GM19395 (cell line): ENCODE data around the gene KLHL26.

Experiments
- ATAC-seq: cut with Tn5 transposase; IDR thresholded peaks from one replicate; pipeline ENCODE4 v1.9.1; 2021; ENCODE audit warnings: mild to moderate bottlenecking, moderate library complexity; ENCODE audit not compliant: unreplicated experiment

Gene KLHL26

DNA sequence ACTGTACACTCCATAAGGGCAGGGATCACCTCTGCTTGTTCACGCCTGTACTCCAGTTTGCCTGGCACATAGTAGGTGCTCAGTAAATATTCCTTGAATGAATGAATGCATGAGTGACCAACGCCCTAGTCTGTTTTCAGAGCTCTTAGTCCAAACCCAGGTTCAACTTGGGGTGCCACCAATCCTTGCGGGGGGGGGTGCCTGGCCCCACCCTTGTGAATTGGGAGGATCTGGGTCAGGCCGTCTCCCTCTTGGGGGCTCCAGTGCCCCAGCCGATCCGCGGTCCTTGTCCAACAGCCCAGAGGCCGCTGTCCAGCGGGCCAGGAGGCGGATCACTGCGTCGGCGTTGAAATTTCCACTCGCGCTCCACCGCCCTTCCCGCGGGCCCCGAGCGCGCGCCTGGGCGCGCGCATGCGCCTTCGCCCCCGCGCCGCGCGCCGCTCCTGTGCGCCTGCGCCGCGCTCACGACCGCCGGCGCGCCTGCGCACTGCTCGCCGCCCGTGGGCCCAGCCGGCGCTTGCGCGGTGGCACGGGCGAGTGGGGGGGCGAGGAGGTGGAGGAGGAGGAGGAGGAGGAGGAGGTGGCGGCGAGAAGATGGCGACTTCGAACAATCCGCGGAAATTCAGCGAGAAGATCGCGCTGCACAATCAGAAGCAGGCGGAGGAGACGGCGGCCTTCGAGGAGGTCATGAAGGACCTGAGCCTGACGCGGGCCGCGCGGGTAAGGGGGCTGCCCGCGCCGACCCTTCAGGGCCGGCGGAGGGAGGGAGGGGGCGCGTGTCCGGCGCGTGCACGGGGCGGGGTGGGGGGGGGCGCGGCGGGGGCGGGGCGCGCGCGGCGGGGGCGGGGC is 46.5 kb downstream of the KLHL26 start, which contains the start of gene CRTC1:
Gene CRTC1, plus strand, starts transcription at position 572 of the 849 bp plus-strand sequence. Its CDS starts 23 bp downstream, at position 595.
- peak; percentile 52 for ATAC-seq

DNA sequence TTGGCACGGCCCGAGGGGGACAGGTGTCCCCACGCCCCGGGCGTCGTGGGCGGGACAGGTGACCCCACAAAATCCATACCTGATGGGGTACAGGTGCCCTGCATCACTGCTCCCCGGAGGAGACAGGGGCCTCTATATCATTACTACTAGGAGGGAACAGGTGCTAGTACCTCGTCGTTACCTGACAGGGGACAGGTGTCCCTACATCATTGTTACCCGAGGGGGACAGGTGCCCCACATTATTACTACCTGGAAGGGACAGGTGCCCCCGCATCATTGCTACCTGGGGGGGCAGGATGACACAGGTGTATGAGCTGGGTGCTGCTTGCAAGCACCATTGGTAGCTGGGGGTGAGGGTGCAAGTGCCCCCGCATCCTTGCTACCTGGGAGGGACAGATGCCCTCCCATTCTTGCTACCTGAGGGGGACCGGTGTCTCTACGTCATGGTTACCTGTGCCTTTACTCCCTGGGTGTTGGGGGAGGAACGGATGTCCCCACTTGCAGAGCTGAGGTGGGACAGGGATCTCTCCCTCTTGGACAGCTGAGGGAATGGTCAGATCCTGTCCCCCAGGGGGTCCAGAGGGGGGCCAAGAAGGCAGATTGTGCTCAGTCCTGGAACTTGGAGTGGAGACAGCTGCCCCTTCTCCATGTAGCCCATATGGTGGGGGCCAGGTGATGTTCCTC is 47.3 kb downstream of the KLHL26 start:
- no peak for ATAC-seq

GRCh38 chr19:18684642-18684993 is 47.8 kb downstream of the KLHL26 start:
- no peak for ATAC-seq

GRCh38 chr19:18685597-18686190 is 48.9 kb downstream of the KLHL26 start:
- ATAC-seq, result no peak

DNA sequence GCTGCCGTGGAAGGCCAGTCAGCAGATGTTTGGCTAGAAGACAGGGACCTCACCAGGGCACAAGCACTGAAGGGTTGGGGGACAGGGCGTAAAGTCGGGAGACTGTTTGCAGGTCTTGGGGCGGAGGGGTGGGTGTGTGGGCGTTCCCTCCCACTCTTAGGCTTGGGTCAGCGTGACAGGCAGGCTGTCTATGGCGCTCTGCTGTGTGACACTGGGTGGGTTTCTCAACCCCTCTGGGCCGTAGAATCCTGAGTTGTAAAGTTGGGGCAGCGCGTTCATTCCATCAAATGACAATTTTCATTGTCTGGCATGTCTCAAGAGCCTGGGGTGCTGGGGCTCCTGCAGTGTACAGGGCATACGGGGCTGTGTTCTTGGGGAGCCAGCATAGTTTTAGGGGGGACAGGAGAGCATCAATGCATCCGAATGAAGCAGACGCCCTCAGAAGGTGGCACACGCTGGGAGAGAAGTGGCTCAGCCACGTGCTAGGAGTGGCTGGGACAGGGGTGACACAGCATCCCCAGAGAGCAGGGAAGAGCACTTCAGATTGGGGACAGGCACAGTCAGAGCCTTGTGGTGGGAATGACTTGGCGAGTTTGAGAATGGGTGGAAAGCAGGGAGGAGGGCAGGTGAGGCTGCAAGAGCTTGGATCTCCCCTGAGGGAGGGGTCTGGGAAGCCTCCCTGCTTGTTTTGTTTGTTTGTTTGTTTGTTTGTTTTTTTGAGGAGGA is 51.1 kb downstream of the KLHL26 start:
- no peak for ATAC-seq

- ATAC-seq, result no peak
These were observed 59.2 kb downstream of the KLHL26 start for GRCh38 chr19:18696023-18696422.

GRCh38 chr19:18697680-18698079 is 60.9 kb downstream of the KLHL26 start:
- ATAC-seq, result no peak

DNA sequence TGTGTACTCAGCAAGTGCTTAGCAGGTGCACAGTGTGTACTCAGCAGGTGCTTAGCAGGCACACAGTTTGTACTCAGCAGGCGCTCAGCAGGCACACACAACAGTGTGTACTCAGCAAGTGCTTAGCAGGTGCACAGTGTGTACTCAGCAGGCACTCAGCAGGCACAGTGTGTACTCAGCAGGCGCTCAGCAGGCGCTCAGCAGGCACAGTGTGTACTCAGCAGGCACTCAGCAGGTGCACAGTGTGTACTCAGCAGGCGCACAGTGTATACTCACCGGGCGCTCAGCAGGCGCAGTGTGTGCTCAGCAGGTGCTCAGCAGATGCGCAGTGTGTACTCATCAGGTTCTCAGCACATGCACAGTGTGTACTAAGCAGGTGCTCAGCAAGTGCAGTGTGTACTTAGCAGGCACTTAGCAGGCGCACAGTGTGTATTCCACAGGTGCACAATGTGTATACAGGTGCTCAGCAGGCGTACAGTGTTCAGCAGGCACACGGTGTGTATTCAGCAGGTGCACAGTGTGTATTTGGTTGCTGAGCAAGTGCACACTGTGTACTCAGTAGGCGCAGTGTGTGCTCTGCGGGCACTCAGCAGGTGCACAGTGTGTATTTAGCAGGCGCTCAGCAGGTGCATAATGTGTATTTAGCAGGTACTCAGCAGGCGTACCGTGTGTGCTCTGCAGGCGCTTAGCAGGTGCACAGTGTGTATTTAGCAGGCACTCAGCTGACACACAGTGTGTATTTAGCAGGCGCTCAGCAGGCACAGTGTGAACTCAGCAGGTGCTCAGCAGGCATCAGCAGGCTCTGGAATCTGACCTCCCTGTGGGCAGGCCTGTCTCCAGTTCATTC is 61.7 kb downstream of the KLHL26 start:
- ATAC-seq, result no peak

DNA sequence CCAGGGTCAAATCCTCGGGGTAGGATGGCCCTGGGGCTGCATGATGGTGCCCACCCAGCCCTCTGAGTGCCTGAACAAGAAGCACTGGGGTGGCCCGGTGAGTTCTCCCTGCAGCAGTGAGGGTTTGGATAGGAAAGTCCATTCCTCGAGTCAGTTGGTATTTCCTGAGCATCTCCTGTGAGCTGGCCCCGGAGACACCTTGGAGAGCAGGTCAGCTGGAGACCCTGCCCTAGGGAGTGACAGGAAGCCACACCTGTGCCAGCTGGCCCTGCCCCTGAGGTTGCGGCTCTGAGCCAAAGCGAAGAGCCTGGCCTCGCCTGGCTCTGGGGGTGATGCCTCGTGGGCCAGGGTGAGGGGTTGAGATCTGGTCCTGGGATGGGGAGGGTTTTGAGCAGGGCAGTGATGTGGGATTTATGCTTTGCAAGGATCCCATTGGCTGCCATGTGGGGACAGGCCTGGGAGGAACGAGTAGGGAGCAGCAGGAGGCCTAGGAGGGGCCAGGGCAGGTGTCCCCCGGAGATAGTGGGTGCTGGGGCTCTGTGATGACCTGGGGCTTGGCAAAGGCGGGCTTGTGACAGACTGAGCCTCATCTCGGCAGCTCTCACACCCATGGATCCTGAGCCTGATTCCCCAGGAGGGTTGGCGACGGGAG is 62.7 kb downstream of the KLHL26 start:
- ATAC-seq, result no peak

DNA sequence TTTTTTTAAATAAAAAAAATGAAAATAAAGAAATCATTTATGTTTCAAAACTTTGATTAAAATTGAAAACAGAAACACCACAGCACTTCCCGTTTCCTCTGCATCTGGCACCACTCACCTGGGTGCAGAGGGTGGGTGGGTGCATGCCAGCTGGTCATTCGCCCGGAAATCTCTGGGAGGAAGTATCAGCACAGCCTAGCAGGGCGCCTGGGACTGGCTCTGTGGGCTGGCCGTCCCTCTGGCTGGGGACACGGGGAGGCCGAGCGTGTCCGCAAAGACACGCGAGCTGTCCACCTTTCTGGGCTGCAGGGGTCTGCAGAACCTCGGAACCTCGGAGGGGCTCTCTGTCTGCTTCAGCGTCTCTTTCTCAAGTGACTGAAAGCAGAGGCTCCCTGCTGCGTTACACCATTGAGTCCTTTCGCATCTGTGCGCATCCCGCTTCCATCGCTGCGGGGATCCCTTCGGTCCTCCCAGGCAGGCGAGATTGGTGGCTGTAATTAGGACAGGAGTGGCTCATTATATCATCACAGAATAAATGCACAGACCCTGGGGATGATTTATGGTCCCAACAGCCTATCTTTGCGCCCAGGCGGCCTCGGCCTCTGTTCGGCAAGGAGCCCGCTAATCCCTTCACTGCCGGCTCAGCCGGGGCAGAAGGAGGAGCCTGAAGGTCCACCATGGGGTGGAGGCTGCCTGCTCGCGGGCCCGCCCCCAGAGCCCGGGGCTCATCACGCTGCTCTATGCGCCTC is 63.8 kb downstream of the KLHL26 start:
- no peak for ATAC-seq

DNA sequence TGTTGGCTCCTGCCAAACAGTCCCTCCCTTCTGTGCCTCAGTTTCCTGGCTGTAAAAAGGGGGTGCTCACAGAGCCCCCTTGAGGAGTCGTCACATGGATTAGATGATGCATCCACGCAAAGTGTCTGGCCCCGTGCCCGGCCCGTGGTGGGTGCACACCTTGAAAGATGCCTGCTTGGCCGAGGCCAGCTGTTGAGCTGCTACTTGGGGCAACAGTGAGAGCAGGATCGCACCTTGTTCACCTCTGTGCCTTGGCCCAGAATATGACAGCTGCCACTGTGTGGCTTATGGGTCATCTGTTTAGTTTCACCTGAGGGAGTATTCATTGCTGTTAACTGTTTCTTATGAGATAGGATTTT is 64.4 kb downstream of the KLHL26 start:
- ATAC-seq, result no peak

DNA sequence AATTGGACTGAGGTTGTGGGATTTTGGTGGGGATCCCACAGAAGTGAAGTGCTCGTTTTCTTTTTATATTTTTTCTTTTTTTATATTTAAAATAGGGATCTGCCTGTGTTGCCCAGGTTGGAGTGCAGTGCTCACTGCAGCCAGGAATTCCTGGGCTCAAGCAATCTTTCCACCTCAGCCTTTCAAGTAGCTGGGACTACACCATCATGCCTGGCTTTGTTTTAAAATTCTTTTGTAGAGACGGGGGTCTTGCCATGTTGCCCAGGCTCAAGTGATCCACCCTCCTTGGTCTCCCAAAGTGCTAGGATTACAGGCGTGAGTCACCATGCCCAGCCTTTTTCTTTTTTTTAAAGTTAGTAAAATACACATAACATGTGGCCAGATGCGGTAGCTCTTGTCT is 67.2 kb downstream of the KLHL26 start:
- no peak for ATAC-seq

GRCh38 chr19:18704971-18705370 is 68.1 kb downstream of the KLHL26 start:
- ATAC-seq, result no peak

DNA sequence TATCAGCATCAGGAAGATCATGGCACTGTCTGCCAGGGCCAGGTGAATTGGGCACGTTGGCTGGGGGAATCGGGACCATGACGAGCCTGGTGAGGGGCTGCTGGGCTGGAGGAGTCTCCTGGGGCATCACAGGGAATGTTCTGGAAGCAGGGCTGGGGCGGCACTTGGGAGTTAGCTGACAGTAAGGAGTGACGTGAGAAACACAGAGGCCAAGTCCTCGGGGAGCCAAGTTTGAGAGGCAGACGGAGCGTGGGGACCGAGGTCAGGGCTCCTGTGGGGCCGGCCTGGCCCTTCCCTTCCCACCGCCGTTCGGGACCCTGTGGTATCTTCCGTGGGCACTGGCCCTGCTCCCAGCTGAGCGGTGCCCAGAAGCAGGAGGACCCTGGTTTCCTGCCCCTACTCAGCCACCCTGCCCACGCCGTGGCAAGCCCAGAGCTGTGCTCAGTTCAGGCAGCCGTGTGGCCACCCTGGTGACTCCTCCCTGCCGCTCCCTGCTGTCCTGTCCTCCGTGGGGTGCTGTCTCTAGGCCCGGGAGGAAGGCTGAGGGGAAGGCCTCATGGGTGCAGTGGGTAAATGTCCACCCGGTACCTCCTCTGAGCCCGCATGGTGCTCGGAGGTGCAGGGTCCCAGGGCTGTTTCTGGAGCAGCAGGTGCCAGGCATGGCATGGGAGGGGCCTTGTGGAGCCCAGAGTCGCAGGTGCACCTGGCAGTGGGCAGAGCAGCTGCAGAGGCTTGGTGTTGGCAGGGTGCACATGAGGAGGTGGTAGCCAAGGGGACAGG is 71.8 kb downstream of the KLHL26 start:
- ATAC-seq, result no peak

GRCh38 chr19:18709546-18709945 is 72.7 kb downstream of the KLHL26 start:
- ATAC-seq, result no peak

- no peak for ATAC-seq
These were observed 73.4 kb downstream of the KLHL26 start for GRCh38 chr19:18710186-18710585.

DNA sequence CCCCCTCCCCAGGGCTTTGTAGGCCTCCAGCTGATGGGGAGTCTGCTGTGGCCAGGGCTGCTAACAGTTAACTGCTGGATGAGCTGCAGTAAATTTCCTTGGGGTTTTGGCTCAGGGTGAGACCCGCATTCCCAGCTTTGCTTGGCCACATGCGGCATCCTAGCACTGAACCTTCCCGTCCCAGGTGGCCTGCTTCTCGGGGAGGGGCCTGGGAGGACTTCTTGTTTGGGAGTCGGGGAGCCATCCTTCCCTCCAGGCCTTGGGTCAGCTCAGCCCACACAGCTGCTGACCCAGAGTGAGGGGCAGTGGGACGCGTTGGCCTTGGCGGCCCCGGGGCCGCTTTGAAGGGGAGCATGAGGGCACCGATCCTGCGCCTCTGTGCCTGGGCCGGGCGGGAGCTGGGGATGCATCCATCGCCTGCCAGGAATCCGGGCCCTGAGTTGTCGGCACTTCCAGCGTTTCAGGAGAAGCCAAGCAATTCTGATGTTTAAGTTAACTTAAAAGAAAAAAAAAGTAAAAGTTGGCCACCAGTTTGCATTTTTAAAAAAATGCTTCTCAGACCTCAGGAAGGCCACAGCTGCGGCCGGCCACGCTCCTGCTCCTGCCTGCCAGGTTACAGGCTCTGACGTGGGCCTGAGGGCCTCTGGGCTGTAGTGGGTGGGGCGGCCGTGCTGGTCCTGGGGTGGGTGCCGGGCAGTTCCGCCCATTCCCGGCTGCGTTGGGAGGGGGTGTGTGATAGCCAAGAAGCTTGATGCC is 74.3 kb downstream of the KLHL26 start:
- no peak for ATAC-seq

GRCh38 chr19:18711893-18712292 is 75.1 kb downstream of the KLHL26 start:
- ATAC-seq, result no peak
